ENCODE results near the gene FXYD3. TPM values are rescaled to one million over a fixed set of nuclear protein-coding genes. Genes with fewer than 3 reads are reported as not detected.

Gene FXYD3
- total and polyA plus RNA-seq, 2 donors (not counting 1 experiment from before 2014, with no cell fraction given) = not detected

DNA sequence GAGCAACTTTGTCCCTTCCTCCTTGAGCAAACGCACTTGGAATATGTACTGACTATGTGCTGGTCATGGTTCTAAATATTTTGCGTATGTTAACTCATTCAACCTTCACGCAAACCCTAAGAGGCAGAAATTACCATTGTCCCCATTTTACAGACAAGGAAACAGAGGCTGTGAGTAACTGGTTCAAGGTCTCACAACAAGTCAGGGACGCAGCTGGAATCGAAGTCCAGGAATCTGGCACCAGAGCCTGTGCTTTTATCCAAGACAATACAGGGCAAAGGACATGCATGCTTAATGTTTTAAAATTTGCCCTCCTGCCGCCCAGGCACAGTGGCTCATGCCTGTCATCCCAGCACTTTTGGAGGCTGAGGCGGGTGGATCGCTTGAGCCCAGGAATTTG is 44.0 kb downstream of the FXYD3 start:
- Histone ChIP-seq H3K4me1 (ENCODE audit: control insufficient read depth, extremely low read depth, insufficient read depth, low read length) (peaks cover 2% of the 10 kb centered on the region), H3K9ac (ENCODE audit: insufficient read depth, low read length) (no peak overlapping the region), H3K27me3 (ENCODE audit: control insufficient read depth, insufficient read depth, low read length) (no peaks in the 10 kb centered on the region), H3K4me2 (ENCODE audit: extremely low read depth, insufficient read depth, low read length) (no peak overlapping the region), H3K27ac (ENCODE audit: insufficient read depth, low read length) (no peak overlapping the region), H2AFZ (ENCODE audit: low read length) (no peak overlapping the region), H4K20me1 (ENCODE audit: control insufficient read depth, extremely low read depth, insufficient read depth, low read length) (no peaks in the 10 kb centered on the region), H3K36me3 (ENCODE audit: control insufficient read depth, insufficient read depth, low read length) (peaks cover 21% of the 10 kb centered on the region), H3K4me3 (replicated peaks in 1 of 4; ENCODE audit: control extremely low read depth in 1 of 4, insufficient read depth in 1 of 4, low read depth in 3 of 4, low read length in 4 of 4) (no peak overlapping the region), H3K9me3 (ENCODE audit: control insufficient read depth, insufficient read depth, low read depth, low read length) (no peaks in the 10 kb centered on the region), H3K79me2 (ENCODE audit: control insufficient read depth, insufficient read depth, low read length) (peaks cover 21% of the 10 kb centered on the region)
- TF ChIP-seq, protein P1, sequence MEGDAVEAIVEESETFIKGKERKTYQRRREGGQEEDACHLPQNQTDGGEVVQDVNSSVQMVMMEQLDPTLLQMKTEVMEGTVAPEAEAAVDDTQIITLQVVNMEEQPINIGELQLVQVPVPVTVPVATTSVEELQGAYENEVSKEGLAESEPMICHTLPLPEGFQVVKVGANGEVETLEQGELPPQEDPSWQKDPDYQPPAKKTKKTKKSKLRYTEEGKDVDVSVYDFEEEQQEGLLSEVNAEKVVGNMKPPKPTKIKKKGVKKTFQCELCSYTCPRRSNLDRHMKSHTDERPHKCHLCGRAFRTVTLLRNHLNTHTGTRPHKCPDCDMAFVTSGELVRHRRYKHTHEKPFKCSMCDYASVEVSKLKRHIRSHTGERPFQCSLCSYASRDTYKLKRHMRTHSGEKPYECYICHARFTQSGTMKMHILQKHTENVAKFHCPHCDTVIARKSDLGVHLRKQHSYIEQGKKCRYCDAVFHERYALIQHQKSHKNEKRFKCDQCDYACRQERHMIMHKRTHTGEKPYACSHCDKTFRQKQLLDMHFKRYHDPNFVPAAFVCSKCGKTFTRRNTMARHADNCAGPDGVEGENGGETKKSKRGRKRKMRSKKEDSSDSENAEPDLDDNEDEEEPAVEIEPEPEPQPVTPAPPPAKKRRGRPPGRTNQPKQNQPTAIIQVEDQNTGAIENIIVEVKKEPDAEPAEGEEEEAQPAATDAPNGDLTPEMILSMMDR (conservative IDR thresholded peaks at IDR 0.05 in 1 of 2, IDR thresholded peaks at IDR 0.05 in 1 of 2; ENCODE audit: low read depth in 1 of 2, low read length in 2 of 2) = no peak
- TF ChIP-seq EZH2 (IDR thresholded peaks at IDR 0.05; ENCODE audit: low read length, missing control alignments) = no peak
- DNase-seq (ENCODE audit: low read depth in 2 of 2) = no peak

DNA sequence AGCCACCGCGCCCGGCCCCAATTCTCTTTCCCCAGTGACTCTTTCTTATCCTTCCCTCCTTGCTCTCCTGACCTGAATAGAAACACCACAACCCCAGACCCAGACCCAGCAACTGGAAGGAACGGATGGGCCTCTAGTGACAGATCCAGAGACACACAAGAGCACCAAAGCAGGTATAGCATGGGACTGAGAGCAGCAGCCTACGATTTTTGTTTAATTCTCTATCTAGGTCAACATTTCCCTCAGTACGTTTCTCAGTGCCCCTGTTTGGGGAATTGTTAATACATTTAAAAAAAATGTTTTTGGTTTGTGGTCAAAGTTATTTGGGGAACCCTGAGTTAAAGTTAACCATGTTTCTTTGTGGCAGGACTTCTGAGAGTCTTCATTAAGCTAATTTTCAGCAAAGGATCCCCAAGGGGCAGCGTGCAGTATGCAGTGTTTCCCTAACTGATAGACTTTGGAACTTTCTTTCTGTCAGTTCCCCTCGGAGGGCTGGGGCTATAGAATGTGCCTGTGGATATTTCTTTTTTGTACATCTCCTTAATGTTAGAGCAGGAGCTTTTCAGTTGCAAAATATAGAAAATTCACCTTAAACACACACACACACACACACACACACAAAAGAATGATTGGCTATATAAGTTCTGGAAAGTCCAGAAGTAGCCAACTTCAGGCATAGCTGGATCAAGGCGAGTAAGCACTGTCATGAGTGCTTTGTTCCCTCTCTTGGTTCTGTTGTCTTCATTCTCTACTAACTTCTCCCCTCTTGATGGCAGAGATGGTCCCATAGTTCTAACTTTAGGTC is 45.2 kb downstream of the FXYD3 start:
- Histone ChIP-seq H4K20me1 (ENCODE audit: control insufficient read depth, extremely low read depth, insufficient read depth, low read length) (no peaks in the 10 kb centered on the region), H3K36me3 (ENCODE audit: control insufficient read depth, insufficient read depth, low read length) (peaks cover 24% of the 10 kb centered on the region), H3K27ac (ENCODE audit: insufficient read depth, low read length) (no peak overlapping the region), H3K27me3 (ENCODE audit: control insufficient read depth, insufficient read depth, low read length) (no peaks in the 10 kb centered on the region), H3K9me3 (ENCODE audit: control insufficient read depth, insufficient read depth, low read depth, low read length) (no peaks in the 10 kb centered on the region), H3K4me3 (replicated peaks in 1 of 4; ENCODE audit: control extremely low read depth in 1 of 4, insufficient read depth in 1 of 4, low read depth in 3 of 4, low read length in 4 of 4) (no peak overlapping the region), H2AFZ (ENCODE audit: low read length) (no peak overlapping the region), H3K79me2 (ENCODE audit: control insufficient read depth, insufficient read depth, low read length) (peaks cover 10% of the 10 kb centered on the region), H3K4me1 (ENCODE audit: control insufficient read depth, extremely low read depth, insufficient read depth, low read length) (no peaks in the 10 kb centered on the region), H3K9ac (ENCODE audit: insufficient read depth, low read length) (no peak overlapping the region), H3K4me2 (ENCODE audit: extremely low read depth, insufficient read depth, low read length) (no peak overlapping the region)
- TF ChIP-seq, protein P1 (conservative IDR thresholded peaks at IDR 0.05 in 1 of 2, IDR thresholded peaks at IDR 0.05 in 1 of 2; ENCODE audit: low read depth in 1 of 2, low read length in 2 of 2) = no peak
- no peak for TF ChIP-seq EZH2 (IDR thresholded peaks at IDR 0.05; ENCODE audit: low read length, missing control alignments)
- no peak for DNase-seq (ENCODE audit: low read depth in 2 of 2)

DNA sequence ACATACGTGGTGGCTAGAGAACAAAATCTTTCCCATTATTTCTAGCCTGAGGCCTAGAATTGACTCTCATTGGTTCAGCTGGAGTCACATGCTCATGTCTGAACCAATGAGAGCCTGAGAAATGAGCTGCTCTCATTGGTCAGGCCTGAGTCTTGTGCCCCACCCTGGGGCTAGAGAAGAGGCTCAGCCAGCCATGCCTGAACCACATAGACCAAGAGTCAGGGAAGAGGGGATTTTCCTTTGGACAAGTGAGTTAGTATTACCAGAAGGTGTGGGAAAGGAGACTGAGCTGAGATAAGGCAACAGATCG is 45.8 kb downstream of the FXYD3 start:
- no peak for DNase-seq (ENCODE audit: low read depth in 2 of 2)
- Histone ChIP-seq H3K4me3 (replicated peaks in 1 of 4; ENCODE audit: control extremely low read depth in 1 of 4, insufficient read depth in 1 of 4, low read depth in 3 of 4, low read length in 4 of 4) (no peak overlapping the region), H3K79me2 (ENCODE audit: control insufficient read depth, insufficient read depth, low read length) (peaks cover 4% of the 10 kb centered on the region), H3K36me3 (ENCODE audit: control insufficient read depth, insufficient read depth, low read length) (peaks cover 28% of the 10 kb centered on the region), H4K20me1 (ENCODE audit: control insufficient read depth, extremely low read depth, insufficient read depth, low read length) (no peaks in the 10 kb centered on the region), H3K4me2 (ENCODE audit: extremely low read depth, insufficient read depth, low read length) (no peak overlapping the region), H3K9ac (ENCODE audit: insufficient read depth, low read length) (no peak overlapping the region), H3K27me3 (ENCODE audit: control insufficient read depth, insufficient read depth, low read length) (no peaks in the 10 kb centered on the region), H3K27ac (ENCODE audit: insufficient read depth, low read length) (no peak overlapping the region), H2AFZ (ENCODE audit: low read length) (no peak overlapping the region), H3K9me3 (ENCODE audit: control insufficient read depth, insufficient read depth, low read depth, low read length) (no peaks in the 10 kb centered on the region), H3K4me1 (ENCODE audit: control insufficient read depth, extremely low read depth, insufficient read depth, low read length) (no peaks in the 10 kb centered on the region)
- no peak for TF ChIP-seq EZH2 (IDR thresholded peaks at IDR 0.05; ENCODE audit: low read length, missing control alignments)
- TF ChIP-seq, protein P1 (conservative IDR thresholded peaks at IDR 0.05 in 1 of 2, IDR thresholded peaks at IDR 0.05 in 1 of 2; ENCODE audit: low read depth in 1 of 2, low read length in 2 of 2) = no peak
